SK-N-SH (cell line): ENCODE measurements around the gene AP4S1.

Experiments
- JUND ChIP-seq: IDR thresholded peaks from 2 replicates; pipeline ENCODE4 v1.4.0; 2012
- MEF2A ChIP-seq: IDR thresholded peaks from 2 replicates; pipeline ENCODE4 v1.4.0; 2012; ENCODE audit warnings: low read depth, borderline replicate concordance
- TAF1 ChIP-seq: IDR thresholded peaks from 2 replicates; pipeline ENCODE4 v1.6.1; 2012; ENCODE audit warnings: low read depth, mild to moderate bottlenecking, low read length, moderate library complexity, borderline replicate concordance
- TF ChIP-seq, protein P1 (sequence below): fragments of 200-600 bp; sonication (generic); IDR thresholded peaks from 2 replicates; pipeline ENCODE4 v1.6.1; 2017; ENCODE audit warnings: antibody characterized with exemption, mild to moderate bottlenecking, moderate library complexity

DNA sequence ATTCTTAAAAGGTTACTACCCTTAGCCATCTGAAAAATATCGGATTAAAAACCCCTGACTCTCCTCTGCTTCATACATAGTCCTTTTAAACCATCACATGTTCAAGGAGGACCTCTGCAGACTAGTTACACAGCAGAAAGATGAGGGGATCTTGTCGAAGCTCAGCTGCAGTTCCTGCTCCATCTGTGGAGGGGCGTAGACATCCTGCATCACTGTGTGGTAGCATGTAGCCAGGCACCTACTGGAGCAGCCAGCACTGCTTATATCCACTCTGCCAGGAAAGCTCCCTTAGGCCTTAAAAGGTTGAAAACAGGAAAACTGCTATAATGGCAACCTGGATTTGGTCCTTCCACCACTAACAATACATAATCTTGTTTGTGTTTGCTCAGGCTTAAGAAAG, 58.3 kb downstream of the AP4S1 start:
- no peak for TF ChIP-seq MEF2A
- TF ChIP-seq JUND, result no peak
- TF ChIP-seq, protein P1, sequence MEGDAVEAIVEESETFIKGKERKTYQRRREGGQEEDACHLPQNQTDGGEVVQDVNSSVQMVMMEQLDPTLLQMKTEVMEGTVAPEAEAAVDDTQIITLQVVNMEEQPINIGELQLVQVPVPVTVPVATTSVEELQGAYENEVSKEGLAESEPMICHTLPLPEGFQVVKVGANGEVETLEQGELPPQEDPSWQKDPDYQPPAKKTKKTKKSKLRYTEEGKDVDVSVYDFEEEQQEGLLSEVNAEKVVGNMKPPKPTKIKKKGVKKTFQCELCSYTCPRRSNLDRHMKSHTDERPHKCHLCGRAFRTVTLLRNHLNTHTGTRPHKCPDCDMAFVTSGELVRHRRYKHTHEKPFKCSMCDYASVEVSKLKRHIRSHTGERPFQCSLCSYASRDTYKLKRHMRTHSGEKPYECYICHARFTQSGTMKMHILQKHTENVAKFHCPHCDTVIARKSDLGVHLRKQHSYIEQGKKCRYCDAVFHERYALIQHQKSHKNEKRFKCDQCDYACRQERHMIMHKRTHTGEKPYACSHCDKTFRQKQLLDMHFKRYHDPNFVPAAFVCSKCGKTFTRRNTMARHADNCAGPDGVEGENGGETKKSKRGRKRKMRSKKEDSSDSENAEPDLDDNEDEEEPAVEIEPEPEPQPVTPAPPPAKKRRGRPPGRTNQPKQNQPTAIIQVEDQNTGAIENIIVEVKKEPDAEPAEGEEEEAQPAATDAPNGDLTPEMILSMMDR, result no peak
- TF ChIP-seq TAF1, result no peak
